A549 (cell line): ENCODE measurements around the gene PAK2. TPM values are rescaled to one million over a fixed set of nuclear protein-coding genes. Genes with fewer than 3 reads are reported as not detected.

Source experiments
- ATAC-seq, 2 experiments: fragments of 200-7000 bp in 1 of 2; fragments of >200 bp in 1 of 2; cut with Nextera tagmentation in 1 of 2; cut with Tn5 transposase in 1 of 2; 3 replicates each; pipeline versions ENCODE4 v1.8.0 to v1.9.1; 2018 to 2020; ENCODE audit warnings: mild to moderate bottlenecking in 1 of 2, moderate library complexity in 1 of 2
- CTCF ChIA-PET: fragments of 300-600 bp; sonication (Branson Sonifier 250); formaldehyde crosslinking; extraction: SDS; loops from one replicate; lab custom pipeline; 2021; ENCODE audit warnings: antibody characterized with exemption, inconsistent platforms; lab: Yijun Ruan, JAX
- POLR2A ChIA-PET: fragments of 350-600 bp; formaldehyde crosslinking; extraction: SDS; loops from one replicate; lab custom pipeline; 2021; ENCODE audit warnings: antibody characterized with exemption, inconsistent platforms; lab: Yijun Ruan, JAX
- DNase-seq, 2 experiments: peaks; one replicate each; pipeline versions ENCODE4 v3.0.0 to v3.0.0-alpha.2; 2011 to 2016; ENCODE audit warnings: low read depth in 1 of 2, low spot score in 1 of 2
- FAIRE-seq: peaks from 2 replicates; lab custom pipeline; 2011; peaks lifted over from hg19 to GRCh38; lab: Jason Lieb, UNC
- H3K27ac ChIP-seq, 2 experiments: fragments of >200 bp; sonication (Bioruptor Twin); formaldehyde crosslinking; 3 replicates each; pipeline ENCODE4 v1.5.1; 2016 to 2017
- H3K4me1 ChIP-seq: fragments of >200 bp; sonication (Bioruptor Twin); formaldehyde crosslinking; 3 replicates; pipeline ENCODE4 v1.6.1; 2016
- H3K4me2 ChIP-seq: fragments of >200 bp; sonication (Bioruptor Twin); formaldehyde crosslinking; 3 replicates; pipeline ENCODE4 v1.6.1; 2016
- H3K4me3 ChIP-seq: fragments of >200 bp; sonication (Bioruptor Twin); formaldehyde crosslinking; 3 replicates; pipeline ENCODE4 v1.5.1; 2016
- H3K9me3 ChIP-seq: fragments of >200 bp; sonication (Bioruptor Twin); formaldehyde crosslinking; 3 replicates; pipeline ENCODE4 v1.6.1; 2016
- CBX2 ChIP-seq: fragments of 200-600 bp; sonication (generic); IDR thresholded peaks from 2 replicates; pipeline ENCODE4 v1.6.1; 2016; ENCODE audit warnings: low read depth, mild to moderate bottlenecking, borderline replicate concordance
- CEBPB ChIP-seq, 2 experiments: fragments of >200 bp in 1 of 2; sonication (Bioruptor Twin) in 1 of 2; formaldehyde crosslinking in 1 of 2; IDR thresholded peaks; 2 replicates each; pipeline ENCODE4 v1.6.1; 2012 to 2016
- CHD2 ChIP-seq: fragments of 150-350 bp; IDR thresholded peaks from 2 replicates; pipeline ENCODE4 v1.6.1; 2014; ENCODE audit warnings: low read length; ENCODE audit not compliant: partially characterized antibody
- EHF ChIP-seq: fragments of 250-450 bp; sonication (Bioruptor Pico); IDR thresholded peaks from 2 replicates; pipeline ENCODE4 v1.5.0; 2020; ENCODE audit warnings: mild to moderate bottlenecking
- ELK1 ChIP-seq: fragments of 150-350 bp; IDR thresholded peaks from 2 replicates; pipeline ENCODE4 v1.6.1; 2014; ENCODE audit warnings: low read depth, mild to moderate bottlenecking, low read length
- EP300 ChIP-seq, 2 experiments: fragments of >200 bp; sonication (Bioruptor Twin); formaldehyde crosslinking; IDR thresholded peaks; 2 replicates in 1 of 2; 3 replicates in 1 of 2; pipeline ENCODE4 v1.6.1; 2016 to 2017
- FOSB ChIP-seq: fragments of 250-450 bp; sonication (Bioruptor Pico); IDR thresholded peaks from 2 replicates; pipeline ENCODE4 v1.5.0; 2020; ENCODE audit warnings: mild to moderate bottlenecking, moderate library complexity
- FOXS1 ChIP-seq: fragments of 250-450 bp; sonication (Bioruptor Pico); IDR thresholded peaks from 2 replicates; pipeline ENCODE4 v1.5.0; 2020; ENCODE audit warnings: mild to moderate bottlenecking, moderate library complexity
- HDAC2 ChIP-seq: fragments of 200-600 bp; sonication (generic); IDR thresholded peaks from 2 replicates; pipeline ENCODE4 v1.6.1; 2016
- JUNB ChIP-seq: fragments of >200 bp; sonication (Bioruptor Twin); formaldehyde crosslinking; IDR thresholded peaks from 2 replicates; pipeline ENCODE4 v1.6.1; 2016
- NFE2L2 ChIP-seq: fragments of 150-350 bp; conservative IDR thresholded peaks from 2 replicates; pipeline ENCODE4 v1.6.1; 2014; ENCODE audit warnings: low read length
- NPAS2 ChIP-seq: fragments of 250-450 bp; sonication (Bioruptor Pico); IDR thresholded peaks from 2 replicates; pipeline ENCODE4 v1.8.0; 2022; ENCODE audit warnings: mild to moderate bottlenecking, moderate library complexity, borderline replicate concordance
- NR3C1 ChIP-seq: fragments of >200 bp; sonication (Bioruptor Twin); formaldehyde crosslinking; IDR thresholded peaks from 3 replicates; pipeline ENCODE4 v1.6.1; 2017
- POLR2A ChIP-seq: IDR thresholded peaks from 2 replicates; pipeline ENCODE4 v1.6.1; 2012; ENCODE audit warnings: mild to moderate bottlenecking, low read length
- RARB ChIP-seq: fragments of 250-450 bp; sonication (Bioruptor Pico); IDR thresholded peaks from 2 replicates; pipeline ENCODE4 v1.8.0; 2021; ENCODE audit warnings: mild to moderate bottlenecking, moderate library complexity
- RCOR1 ChIP-seq: fragments of 150-350 bp; IDR thresholded peaks from 2 replicates; pipeline ENCODE4 v1.6.1; 2014; ENCODE audit warnings: antibody characterized with exemption, low read length, low read depth
- REST ChIP-seq: fragments of 200-600 bp; sonication (generic); IDR thresholded peaks from 2 replicates; pipeline ENCODE4 v1.6.1; 2016; ENCODE audit warnings: antibody characterized with exemption, mild to moderate bottlenecking, moderate library complexity
- RFX5 ChIP-seq: fragments of 450-650 bp; IDR thresholded peaks from 2 replicates; pipeline ENCODE4 v1.7.1; 2014; ENCODE audit warnings: antibody characterized with exemption, mild to moderate bottlenecking, moderate library complexity
- TFCP2L1 ChIP-seq: fragments of 250-450 bp; sonication (Bioruptor Pico); IDR thresholded peaks from 2 replicates; pipeline ENCODE4 v1.5.0; 2021; ENCODE audit warnings: mild to moderate bottlenecking
- USF2 ChIP-seq: fragments of 450-650 bp; IDR thresholded peaks from 2 replicates; pipeline ENCODE4 v1.6.1; 2014; ENCODE audit warnings: antibody characterized with exemption
- ZNF302 ChIP-seq: fragments of 250-450 bp; sonication (Bioruptor Pico); IDR thresholded peaks from 2 replicates; pipeline ENCODE4 v1.9.0; 2021; ENCODE audit warnings: inconsistent platforms, mild to moderate bottlenecking, moderate library complexity
- WGBS: methylation state at CpG from one replicate; pipeline ENCODE4 v1.1.6; 2017; ENCODE audit errors: missing lambda C conversion rate; 5-methylcytosine and 5-hydroxymethylcytosine counted together
- polyA plus RNA-seq, 4 experiments: library from polyadenylated mRNA; depleted of rRNA in 3 of 4; stranded (reverse); fragments of >200 nt; fragmentation: RNase III in 1 of 4; extraction: RNeasy Plus Mini Kit Qiagen cat#74134 plus additional on column Dnase treatment in 1 of 4; gene quantifications; 2 replicates in 3 of 4; 3 replicates in 1 of 4; pipeline ENCODE4 v1.2.3, GENCODE V29; 2011 to 2017
- TF ChIP-seq, protein P1 (sequence below): fragments of >200 bp; sonication (Bioruptor Twin); formaldehyde crosslinking; IDR thresholded peaks from 2 replicates; pipeline ENCODE4 v1.6.1; 2016
- TF ChIP-seq, protein P2 (sequence below): IDR thresholded peaks from 2 replicates; pipeline ENCODE4 v1.6.1; 2012
- TF ChIP-seq, protein P3 (sequence below): fragments of 250-450 bp; sonication (Bioruptor Pico); IDR thresholded peaks from 2 replicates; pipeline ENCODE4 v1.5.0; 2021; ENCODE audit warnings: mild to moderate bottlenecking, moderate library complexity, borderline replicate concordance

PAK2 gene
- polyA plus RNA-seq, 2 of the 4 experiments (the other 2 are of a cell fraction) = 33.0 to 49.8 TPM

DNA sequence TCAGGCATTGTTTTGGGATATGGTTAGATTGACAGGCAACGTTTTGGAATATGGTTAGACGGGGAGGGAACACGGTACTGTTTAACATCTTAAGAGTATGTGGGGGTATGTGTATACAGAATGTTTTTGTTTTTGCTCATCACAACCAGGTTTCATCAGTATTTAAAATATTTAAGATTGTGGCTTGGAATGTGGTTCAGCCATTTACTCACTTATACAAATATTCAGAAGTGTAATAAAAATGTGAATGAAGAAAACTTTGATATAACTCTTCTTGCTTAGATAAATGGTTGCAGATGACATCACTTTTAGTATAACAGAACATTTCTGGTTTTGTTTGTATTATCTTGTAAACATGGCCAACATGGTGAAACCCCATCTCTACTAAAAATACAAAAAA is 3.9 kb upstream of the PAK2 start:
- H3K4me1 ChIP-seq = no peaks in the 10 kb centered on the region
- H3K4me2 ChIP-seq = no peak overlapping the region
- DNase-seq (no peak), ATAC-seq (no peak), FAIRE-seq (no peak)
- no peak overlapping the region for H3K4me3 ChIP-seq
- POLR2A ChIA-PET = interaction anchor here (0.7 kb wide), 1 partner anchor 69 kb away, joined by 3 read pairs; no protein-coding TSS in a partner anchor
- TF ChIP-seq CEBPB (IDR thresholded peaks at IDR 0.05) (no peak), NR3C1 (no peak)
- TF ChIP-seq, protein P1, sequence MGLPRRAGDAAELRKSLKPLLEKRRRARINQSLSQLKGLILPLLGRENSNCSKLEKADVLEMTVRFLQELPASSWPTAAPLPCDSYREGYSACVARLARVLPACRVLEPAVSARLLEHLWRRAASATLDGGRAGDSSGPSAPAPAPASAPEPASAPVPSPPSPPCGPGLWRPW = no peak
- CTCF ChIA-PET = no interaction called here
- H3K27ac ChIP-seq = no peak overlapping the region
- 80% methylated on average over 3 of the region's 3 CpGs for WGBS
- no peaks in the 10 kb centered on the region for H3K9me3 ChIP-seq

DNA sequence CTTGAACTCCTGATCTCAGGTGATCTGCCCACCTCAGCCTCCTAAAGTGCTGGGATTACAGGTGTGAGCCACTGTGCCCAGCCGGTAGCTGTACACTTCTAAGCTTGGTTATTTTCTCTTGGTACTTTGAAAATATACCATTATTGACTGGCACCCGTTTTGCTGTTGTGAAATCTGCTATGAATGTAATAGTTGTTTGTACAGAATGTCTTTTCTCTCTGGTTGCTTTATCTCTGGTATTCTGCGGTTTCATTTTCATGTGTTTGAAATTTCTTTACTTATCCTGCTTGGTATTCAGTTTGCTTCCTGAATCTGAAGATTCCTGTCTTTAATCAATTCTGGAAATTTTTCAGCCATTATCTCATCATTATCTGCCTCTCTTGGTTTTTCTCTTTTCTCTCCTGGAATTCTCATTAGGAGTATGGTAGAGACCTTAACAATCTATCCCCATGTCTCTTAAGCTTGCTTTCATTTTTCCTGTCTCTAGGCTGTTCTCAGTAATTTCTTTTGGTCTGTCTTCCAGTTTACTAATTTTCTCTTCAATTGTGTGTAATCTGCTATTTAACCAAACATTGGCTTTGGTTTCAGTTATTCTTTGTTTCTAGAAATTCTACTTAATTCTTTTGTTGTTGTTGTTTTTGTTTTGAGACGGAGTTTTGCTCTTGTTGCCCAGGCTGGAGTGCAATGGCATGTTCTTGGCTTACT is 2.8 kb upstream of the PAK2 start:
- no peak overlapping the region for H3K27ac ChIP-seq
- H3K4me3 ChIP-seq = no peak overlapping the region
- POLR2A ChIA-PET = no interaction called here
- H3K9me3 ChIP-seq = no peaks in the 10 kb centered on the region
- WGBS = 95% methylated on average over 4 of the region's 4 CpGs
- FAIRE-seq = no peak
- no peak for TF ChIP-seq JUNB
- no peak for TF ChIP-seq ELK1
- no peak for TF ChIP-seq NFE2L2
- TF ChIP-seq POLR2A = no peak
- TF ChIP-seq NPAS2 (CRISPR knock-in tag) = no peak
- no peak for TF ChIP-seq CBX2
- no peak for TF ChIP-seq FOSB (CRISPR knock-in tag)
- TF ChIP-seq, protein P2, sequence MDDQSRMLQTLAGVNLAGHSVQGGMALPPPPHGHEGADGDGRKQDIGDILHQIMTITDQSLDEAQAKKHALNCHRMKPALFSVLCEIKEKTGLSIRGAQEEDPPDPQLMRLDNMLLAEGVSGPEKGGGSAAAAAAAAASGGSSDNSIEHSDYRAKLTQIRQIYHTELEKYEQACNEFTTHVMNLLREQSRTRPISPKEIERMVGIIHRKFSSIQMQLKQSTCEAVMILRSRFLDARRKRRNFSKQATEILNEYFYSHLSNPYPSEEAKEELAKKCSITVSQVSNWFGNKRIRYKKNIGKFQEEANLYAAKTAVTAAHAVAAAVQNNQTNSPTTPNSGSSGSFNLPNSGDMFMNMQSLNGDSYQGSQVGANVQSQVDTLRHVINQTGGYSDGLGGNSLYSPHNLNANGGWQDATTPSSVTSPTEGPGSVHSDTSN = no peak
- TF ChIP-seq, protein P1 = no peak
- TF ChIP-seq FOXS1 (CRISPR knock-in tag) = no peak
- TF ChIP-seq RARB = no peak
- TF ChIP-seq, protein P3, sequence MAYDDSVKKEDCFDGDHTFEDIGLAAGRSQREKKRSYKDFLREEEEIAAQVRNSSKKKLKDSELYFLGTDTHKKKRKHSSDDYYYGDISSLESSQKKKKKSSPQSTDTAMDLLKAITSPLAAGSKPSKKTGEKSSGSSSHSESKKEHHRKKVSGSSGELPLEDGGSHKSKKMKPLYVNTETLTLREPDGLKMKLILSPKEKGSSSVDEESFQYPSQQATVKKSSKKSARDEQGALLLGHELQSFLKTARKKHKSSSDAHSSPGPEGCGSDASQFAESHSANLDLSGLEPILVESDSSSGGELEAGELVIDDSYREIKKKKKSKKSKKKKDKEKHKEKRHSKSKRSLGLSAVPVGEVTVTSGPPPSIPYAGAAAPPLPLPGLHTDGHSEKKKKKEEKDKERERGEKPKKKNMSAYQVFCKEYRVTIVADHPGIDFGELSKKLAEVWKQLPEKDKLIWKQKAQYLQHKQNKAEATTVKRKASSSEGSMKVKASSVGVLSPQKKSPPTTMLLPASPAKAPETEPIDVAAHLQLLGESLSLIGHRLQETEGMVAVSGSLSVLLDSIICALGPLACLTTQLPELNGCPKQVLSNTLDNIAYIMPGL = no peak
- TF ChIP-seq, all 56 proteins: peak for 0
- no peak for DNase-seq
- ATAC-seq = no peak
- Histone ChIP-seq H3K4me2 (no peak overlapping the region), H3K4me1 (peaks cover 2% of the 10 kb centered on the region; the same call in 1 of the 3 replicates)
- CTCF ChIA-PET = no interaction called here

- 86% methylated on average over 6 of the region's 6 CpGs for WGBS
- FAIRE-seq (no peak), ATAC-seq (no peak)
- no peaks in the 10 kb centered on the region for H3K9me3 ChIP-seq
- no peak overlapping the region for H3K4me3 ChIP-seq
- ChIA-PET CTCF (no interaction called here), POLR2A (no interaction called here)
- no peak overlapping the region for H3K27ac ChIP-seq
- TF ChIP-seq HDAC2 (no peak), RARB (no peak), NPAS2 (CRISPR knock-in tag) (no peak), CHD2 (no peak), RCOR1 (no peak), TFCP2L1 (CRISPR knock-in tag) (no peak), RFX5 (no peak), EHF (CRISPR knock-in tag) (no peak), EP300 (IDR thresholded peaks at IDR 0.05) (no peak), USF2 (no peak), FOXS1 (CRISPR knock-in tag) (no peak), REST (no peak), ZNF302 (CRISPR knock-in tag) (no peak)
- TF ChIP-seq, all 56 proteins: peak for 0
- no peak overlapping the region for H3K4me2 ChIP-seq
- DNase-seq = no peak
- H3K4me1 ChIP-seq = peaks cover 7% of the 10 kb centered on the region; the same call in 1 of the 3 replicates
These were observed 2.0 kb upstream of the PAK2 start for GRCh38 chr3:196737655-196738054.
